Endodermal cell (in vitro differentiated cells): Measurements from ENCODE around the gene BEX4. TPM values are rescaled to one million over a fixed set of nuclear protein-coding genes. Genes with fewer than 3 reads are reported as not detected.
"Not testable (repeated sequence)": the region's sequence is repeated elsewhere in the genome, so short reads cannot be mapped to it uniquely, and the experiment has no call there.

ENCODE experiments used
- DNase-seq: peaks from one replicate; pipeline ENCODE4 v3.0.0-alpha.2; 2017
- H3K27ac ChIP-seq: 2 replicates; pipeline ENCODE4 v1.5.1; 2013; ENCODE audit warnings: mild to moderate bottlenecking, low read depth, low read length, moderate library complexity
- H3K27me3 ChIP-seq: 2 replicates; pipeline ENCODE4 v1.6.1; 2013; ENCODE audit warnings: mild to moderate bottlenecking, low read length, moderate library complexity; ENCODE audit not compliant: insufficient read depth, control insufficient read depth, poor library complexity, severe bottlenecking
- H3K36me3 ChIP-seq: 2 replicates; pipeline ENCODE4 v1.7.0; 2013; ENCODE audit warnings: mild to moderate bottlenecking, low read length, moderate library complexity; ENCODE audit not compliant: control insufficient read depth, insufficient read depth
- H3K4me1 ChIP-seq: one replicate; pipeline ENCODE4 v1.7.0; 2013; ENCODE audit warnings: low read length; ENCODE audit not compliant: control insufficient read depth, insufficient read depth
- H3K4me3 ChIP-seq: 2 replicates; pipeline ENCODE4 v1.5.1; 2013; ENCODE audit warnings: mild to moderate bottlenecking, low read length, moderate library complexity
- H3K9ac ChIP-seq: 2 replicates; pipeline ENCODE4 v1.6.1; 2013; ENCODE audit warnings: mild to moderate bottlenecking, low read length, moderate library complexity; ENCODE audit not compliant: poor library complexity, severe bottlenecking; ENCODE audit errors: extremely low read depth
- H3K9me3 ChIP-seq: 2 replicates; pipeline ENCODE4 v1.6.1; 2013; ENCODE audit warnings: mild to moderate bottlenecking, low read length, moderate library complexity; ENCODE audit not compliant: control insufficient read depth
- H3K27ac Mint-ChIP-seq: 2 replicates; pipeline ENCODE4 v1.8.0; 2020; ENCODE audit warnings: mixed read lengths
- H3K27me3 Mint-ChIP-seq: 2 replicates; pipeline ENCODE4 v1.8.0; 2021; ENCODE audit warnings: mild to moderate bottlenecking, mixed read lengths; ENCODE audit not compliant: insufficient read depth
- H3K36me3 Mint-ChIP-seq: 2 replicates; pipeline ENCODE4 v1.8.0; 2020; ENCODE audit warnings: low read depth, mixed read lengths
- H3K4me1 Mint-ChIP-seq: 2 replicates; pipeline ENCODE4 v1.8.0; 2020; ENCODE audit warnings: mixed read lengths
- H3K4me3 Mint-ChIP-seq: 2 replicates; pipeline ENCODE4 v1.8.0; 2020; ENCODE audit warnings: mild to moderate bottlenecking, moderate library complexity, mixed read lengths
- H3K9me3 Mint-ChIP-seq: 2 replicates; pipeline ENCODE4 v1.8.0; 2020; ENCODE audit warnings: mild to moderate bottlenecking, mixed read lengths
- CTCF ChIP-seq: fragments of 200-600 bp; sonication (generic); conservative IDR thresholded peaks from 2 replicates; pipeline ENCODE4 v1.5.0; 2021; ENCODE audit warnings: antibody characterized with exemption, mild to moderate bottlenecking
- WGBS, 2 experiments: methylation state at CpG; one replicate each; pipeline versions ENCODE4 v1.1.5 to v1.1.7; 2013; ENCODE audit warnings: missing lambda C conversion rate in 2 of 2, mixed read lengths in 1 of 2; ENCODE audit not compliant: insufficient coverage in 1 of 2, insufficient read length in 1 of 2; 5-methylcytosine and 5-hydroxymethylcytosine counted together
- total RNA-seq, 2 donors: library from RNA; stranded (reverse); fragmentation: NEBNext Ultra II Directional in 1 of 2; extraction: Animal tissue kit (Norgen Biotek cat#: 25700) in 1 of 2; gene quantifications; 2 replicates in 1 of 2; 3 replicates in 1 of 2; pipeline ENCODE4 v1.2.1, GENCODE V29; 2021

BEX4 gene
- total RNA-seq, 2 donors from 2014 or later: 65.1 to 71.0 TPM

DNA sequence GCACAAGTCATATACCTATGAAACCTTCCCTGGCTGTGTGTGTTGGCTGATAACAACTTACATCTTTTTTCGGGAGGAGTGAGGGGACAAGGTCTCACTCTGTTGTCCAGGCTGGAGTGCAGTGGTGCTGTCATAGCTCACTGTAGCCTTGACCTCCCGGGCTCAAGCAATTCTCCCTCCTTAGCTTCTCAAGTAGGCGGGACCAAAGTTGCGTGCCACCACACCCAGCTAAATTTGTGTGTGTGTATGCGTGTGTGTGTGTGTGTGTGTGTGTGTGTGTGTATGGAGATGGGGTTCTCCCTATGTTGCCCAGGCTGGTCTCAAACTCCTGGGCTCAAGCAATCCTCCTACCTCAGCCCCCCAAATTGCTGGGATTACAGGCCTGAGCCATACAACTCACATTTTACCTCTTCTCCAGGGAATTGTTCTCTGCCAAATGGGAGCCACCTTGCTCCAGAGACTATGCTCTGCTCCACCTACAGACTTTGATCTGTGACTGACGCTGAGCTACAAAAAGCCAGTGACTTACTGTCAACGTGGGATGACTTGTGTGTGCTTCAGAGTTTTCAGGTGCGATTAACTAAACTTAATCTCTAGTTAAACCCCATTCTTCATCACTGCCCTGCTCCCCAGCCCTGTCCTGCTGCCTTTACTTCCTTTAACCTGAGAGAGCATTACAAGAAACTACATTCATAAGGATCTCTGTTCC, 2.0 kb upstream of the BEX4 start:
- Histone ChIP-seq H3K36me3 (peaks cover 13% of the 10 kb centered on the region), H3K9ac (no peak overlapping the region), H3K4me3 (no peak overlapping the region), H3K27me3 (no peaks in the 10 kb centered on the region), H3K9me3 (no peaks in the 10 kb centered on the region), H3K4me1 (no peaks in the 10 kb centered on the region), H3K27ac (no peak overlapping the region)
- TF ChIP-seq CTCF: no peak
- peaks cover 14% of the 10 kb centered on the region for H3K36me3 Mint-ChIP-seq
- H3K4me3 Mint-ChIP-seq: no peak overlapping the region
- peaks cover 9% of the 10 kb centered on the region for H3K4me1 Mint-ChIP-seq
- H3K9me3 Mint-ChIP-seq: peaks cover 15% of the 10 kb centered on the region
- no peak for DNase-seq
- H3K27ac Mint-ChIP-seq: no peak overlapping the region
- no peaks in the 10 kb centered on the region for H3K27me3 Mint-ChIP-seq
- WGBS, 2 experiments: 40 to 84% methylated on average over 1 to 5 of the region's 8 CpGs

- Histone ChIP-seq H3K4me1 (no peaks in the 10 kb centered on the region), H3K27ac (peak overlapping the region; percentile 89), H3K27me3 (no peaks in the 10 kb centered on the region), H3K36me3 (peaks cover 13% of the 10 kb centered on the region), H3K9me3 (no peaks in the 10 kb centered on the region), H3K4me3 (peak overlapping the region; percentile 86), H3K9ac (peak overlapping the region; percentile 88)
- Mint-ChIP-seq H3K4me3 (peak overlapping the region; percentile 78), H3K27ac (peak overlapping the region; percentile 96), H3K27me3 (peaks cover 5% of the 10 kb centered on the region), H3K9me3 (peaks cover 24% of the 10 kb centered on the region), H3K4me1 (peaks cover 9% of the 10 kb centered on the region), H3K36me3 (peaks cover 14% of the 10 kb centered on the region)
- DNase-seq: peak; percentile 92
- no peak for TF ChIP-seq CTCF
- WGBS, 2 experiments: 0 to 8% methylated on average over 2 to 28 of the region's 39 CpGs
Measured at GRCh38 chrX:103215425-103215991, 600 bp downstream of the BEX4 start.

GRCh38 chrX:103220511-103221323, 5.8 kb downstream of the BEX4 start:
- H3K9me3 ChIP-seq: no peaks in the 10 kb centered on the region
- H3K36me3 ChIP-seq: peaks cover 13% of the 10 kb centered on the region
- WGBS, 2 experiments: 96% methylated on average over 39 of the region's 39 CpGs; no CpG with 5 or more reads in 1 of the 2 experiments
- no peak overlapping the region for H3K9ac ChIP-seq
- peaks cover 6% of the 10 kb centered on the region for H3K27me3 ChIP-seq
- peaks cover 27% of the 10 kb centered on the region for H3K9me3 Mint-ChIP-seq
- H3K4me3 ChIP-seq: no peak overlapping the region
- DNase-seq: no peak
- no peak overlapping the region for H3K4me3 Mint-ChIP-seq
- peaks cover 14% of the 10 kb centered on the region for H3K36me3 Mint-ChIP-seq
- peaks cover 38% of the 10 kb centered on the region for H3K27me3 Mint-ChIP-seq
- no peak overlapping the region for H3K27ac ChIP-seq
- no peak for TF ChIP-seq CTCF
- H3K4me1 ChIP-seq: no peaks in the 10 kb centered on the region
- H3K27ac Mint-ChIP-seq: no peak overlapping the region
- peaks cover 7% of the 10 kb centered on the region for H3K4me1 Mint-ChIP-seq

DNA sequence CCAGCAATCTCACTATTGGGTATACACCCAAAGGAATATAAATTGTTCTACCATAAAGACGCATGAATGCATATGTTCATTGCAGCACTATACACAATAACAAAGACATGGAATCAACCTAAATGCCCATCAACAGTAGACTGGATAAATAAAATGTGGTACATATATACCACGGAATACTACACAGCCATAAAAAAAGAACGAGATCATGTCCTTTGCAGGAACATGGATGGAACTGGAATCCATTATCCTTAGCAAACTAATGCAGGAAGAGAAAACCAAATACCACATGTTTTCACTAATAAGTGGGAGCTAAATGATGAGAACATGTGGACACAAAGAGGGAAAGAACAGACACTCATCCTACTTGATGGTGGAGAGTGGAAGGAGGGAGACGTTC, 11.0 kb downstream of the BEX4 start:
- H3K27ac Mint-ChIP-seq, H3K9me3 ChIP-seq, DNase-seq, H3K9ac ChIP-seq, H3K4me3 Mint-ChIP-seq, H3K4me3 ChIP-seq, H3K27ac ChIP-seq, H3K36me3 Mint-ChIP-seq, H3K36me3 ChIP-seq, H3K4me1 Mint-ChIP-seq, H3K4me1 ChIP-seq: not testable (repeated sequence)
- peaks cover 47% of the 10 kb centered on the region for H3K27me3 ChIP-seq
- no CpG with 5 or more reads among the region's 4 CpGs for WGBS, 2 experiments
- peaks cover 66% of the 10 kb centered on the region for H3K27me3 Mint-ChIP-seq
- H3K9me3 Mint-ChIP-seq: peaks cover 18% of the 10 kb centered on the region
